Activated naive CD8-positive, alpha-beta T cell (primary cell): ENCODE results near the gene H2BK1.

ENCODE experiments used
- H3K27ac Mint-ChIP-seq: one replicate; pipeline ENCODE4 v1.8.0; 2021; ENCODE audit warnings: mixed read lengths
- H3K27me3 Mint-ChIP-seq: one replicate; pipeline ENCODE4 v1.8.0; 2021; ENCODE audit warnings: mixed read lengths
- H3K36me3 Mint-ChIP-seq: one replicate; pipeline ENCODE4 v1.8.0; 2021; ENCODE audit warnings: mixed read lengths
- H3K4me1 Mint-ChIP-seq: one replicate; pipeline ENCODE4 v1.8.0; 2021; ENCODE audit warnings: low read depth, mixed read lengths
- H3K4me3 Mint-ChIP-seq: one replicate; pipeline ENCODE4 v1.8.0; 2021; ENCODE audit warnings: mild to moderate bottlenecking, mixed read lengths
- H3K9me3 Mint-ChIP-seq: one replicate; pipeline ENCODE4 v1.8.0; 2021; ENCODE audit warnings: low read depth, mixed read lengths

H2BK1 gene

GRCh38 chr7:151206914-151207313 lies 3.4 kb downstream of the H2BK1 start:
- Mint-ChIP-seq H3K4me3 (peak overlapping the region; percentile 66), H3K9me3 (no peaks in the 10 kb centered on the region)

DNA sequence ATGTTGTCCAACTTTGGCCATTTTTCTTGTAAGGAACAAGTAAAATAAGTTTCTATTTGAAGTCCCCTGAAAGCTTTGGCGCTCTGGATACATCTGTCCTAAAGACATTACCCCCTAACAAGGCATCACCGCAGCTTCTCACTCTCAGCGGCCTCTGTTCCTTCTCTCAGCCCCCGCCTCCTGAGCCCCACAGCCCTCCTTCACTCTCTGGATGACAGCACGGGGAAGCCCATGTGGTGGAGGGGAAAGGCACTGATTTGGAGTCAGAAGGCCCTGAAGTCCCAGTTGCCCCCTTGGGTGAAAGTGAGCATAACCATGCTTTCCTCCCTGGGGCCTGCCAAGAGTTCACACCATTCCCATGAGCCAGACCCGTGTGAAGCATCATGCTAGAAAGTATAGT lies 4.6 kb downstream of the H2BK1 start:
- Mint-ChIP-seq H3K4me1 (peaks cover 24% of the 10 kb centered on the region), H3K36me3 (no peaks in the 10 kb centered on the region), H3K9me3 (no peaks in the 10 kb centered on the region), H3K27me3 (no peaks in the 10 kb centered on the region), H3K4me3 (no peak overlapping the region), H3K27ac (no peak overlapping the region)

More at GRCh38 chr7:151206914-151207313, 3.4 kb downstream of the H2BK1 start:
- Mint-ChIP-seq H3K27ac (no peak overlapping the region), H3K36me3 (no peaks in the 10 kb centered on the region), H3K4me1 (peaks cover 24% of the 10 kb centered on the region), H3K27me3 (no peaks in the 10 kb centered on the region)

DNA sequence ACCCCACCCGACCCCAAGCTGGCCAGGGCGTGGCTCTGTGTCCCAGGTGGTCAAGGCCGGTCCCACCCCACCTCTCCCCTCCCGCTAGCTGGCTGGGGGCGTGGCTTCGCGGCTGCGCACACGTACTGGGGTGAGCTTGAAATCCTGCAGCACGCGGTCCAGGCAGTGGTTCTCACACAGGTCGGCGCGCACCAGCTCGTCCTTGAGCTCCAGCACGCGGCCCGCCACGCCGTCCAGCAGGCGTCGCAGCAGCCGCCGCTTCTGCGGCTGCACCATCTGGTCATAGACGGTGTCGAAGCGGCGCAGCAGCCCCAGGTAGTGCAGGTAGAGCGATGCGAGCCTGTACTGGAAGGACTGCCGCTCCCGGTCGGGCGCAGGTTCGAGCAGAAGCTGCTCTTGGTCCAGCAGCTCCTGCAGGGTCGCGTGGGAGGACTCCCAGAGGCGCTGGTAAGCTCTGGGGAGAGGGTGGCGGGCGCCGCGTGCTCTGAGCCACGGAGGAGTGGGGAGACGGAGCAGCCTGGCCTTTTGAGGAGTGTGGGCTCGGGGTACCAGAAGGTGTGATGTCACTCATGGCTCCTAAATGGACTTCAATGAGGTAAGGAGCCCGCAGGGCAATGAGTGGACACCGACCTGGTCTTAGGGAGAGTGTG lies 5.8 kb downstream of the H2BK1 start:
- Mint-ChIP-seq H3K36me3 (no peaks in the 10 kb centered on the region), H3K4me3 (no peak overlapping the region), H3K4me1 (peaks cover 24% of the 10 kb centered on the region), H3K27me3 (no peaks in the 10 kb centered on the region), H3K9me3 (no peaks in the 10 kb centered on the region), H3K27ac (no peak overlapping the region)

DNA sequence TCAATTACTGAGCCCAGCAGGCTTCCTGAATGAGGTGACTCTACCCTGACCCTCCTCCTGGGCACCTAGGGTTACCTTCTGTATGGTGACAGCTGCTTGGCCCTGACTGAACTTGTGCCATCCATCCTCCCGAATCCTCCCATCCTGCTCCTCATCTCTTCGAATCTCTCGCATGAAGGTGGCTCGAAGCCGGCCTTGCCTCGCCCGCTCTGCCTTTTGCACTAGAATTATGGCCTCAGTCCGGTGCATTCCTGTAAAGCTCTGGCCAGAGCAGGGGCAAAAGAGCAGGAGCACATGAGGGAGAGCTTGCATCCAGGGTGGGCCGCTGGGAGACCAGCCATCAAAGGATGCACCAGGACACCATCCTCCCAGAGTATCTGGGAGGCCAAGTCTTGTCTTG lies 7.5 kb downstream of the H2BK1 start:
- Mint-ChIP-seq H3K4me3 (no peak overlapping the region), H3K9me3 (no peaks in the 10 kb centered on the region), H3K27me3 (no peaks in the 10 kb centered on the region), H3K36me3 (no peaks in the 10 kb centered on the region), H3K27ac (no peak overlapping the region), H3K4me1 (peaks cover 18% of the 10 kb centered on the region)

GRCh38 chr7:151201751-151202150 lies 8.5 kb downstream of the H2BK1 start:
- H3K36me3 Mint-ChIP-seq: no peaks in the 10 kb centered on the region
- no peak overlapping the region for H3K27ac Mint-ChIP-seq
- peaks cover 7% of the 10 kb centered on the region for H3K4me1 Mint-ChIP-seq
- no peaks in the 10 kb centered on the region for H3K27me3 Mint-ChIP-seq
- H3K4me3 Mint-ChIP-seq: no peak overlapping the region
- no peaks in the 10 kb centered on the region for H3K9me3 Mint-ChIP-seq

DNA sequence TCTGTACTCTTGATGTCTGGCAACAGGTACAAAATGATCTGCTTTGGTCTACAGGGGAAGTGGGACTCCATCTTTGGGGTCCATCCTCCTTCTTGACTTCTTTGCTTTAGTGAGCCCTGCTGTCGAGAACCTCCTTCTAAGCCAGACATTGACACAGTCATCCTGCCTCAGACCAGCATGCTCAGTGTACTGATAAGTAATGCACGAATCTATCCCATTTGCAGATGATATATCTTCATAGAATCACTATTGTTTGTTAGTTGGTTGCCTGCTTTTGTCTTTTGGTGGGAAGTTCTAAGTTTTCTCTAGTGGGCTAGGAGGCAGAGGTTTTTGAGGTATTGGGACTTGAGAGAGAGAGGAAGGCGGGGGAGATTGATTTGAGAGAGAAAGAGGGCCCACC lies 8.9 kb downstream of the H2BK1 start:
- Mint-ChIP-seq H3K36me3 (no peaks in the 10 kb centered on the region), H3K4me1 (peaks cover 3% of the 10 kb centered on the region), H3K4me3 (no peak overlapping the region), H3K27ac (no peak overlapping the region), H3K27me3 (no peaks in the 10 kb centered on the region), H3K9me3 (no peaks in the 10 kb centered on the region)

- Mint-ChIP-seq H3K4me1 (peaks cover 2% of the 10 kb centered on the region), H3K27ac (no peak overlapping the region), H3K36me3 (no peaks in the 10 kb centered on the region), H3K9me3 (no peaks in the 10 kb centered on the region), H3K4me3 (no peak overlapping the region), H3K27me3 (peaks cover 3% of the 10 kb centered on the region)
These were observed 11.1 kb downstream of the H2BK1 start for GRCh38 chr7:151198945-151199848.

GRCh38 chr7:151197932-151198331 lies 12.4 kb downstream of the H2BK1 start:
- H3K9me3 Mint-ChIP-seq: no peaks in the 10 kb centered on the region
- no peaks in the 10 kb centered on the region for H3K36me3 Mint-ChIP-seq
- no peak overlapping the region for H3K4me3 Mint-ChIP-seq
- H3K27ac Mint-ChIP-seq: no peak overlapping the region
- peaks cover 5% of the 10 kb centered on the region for H3K27me3 Mint-ChIP-seq
- peaks cover 6% of the 10 kb centered on the region for H3K4me1 Mint-ChIP-seq

DNA sequence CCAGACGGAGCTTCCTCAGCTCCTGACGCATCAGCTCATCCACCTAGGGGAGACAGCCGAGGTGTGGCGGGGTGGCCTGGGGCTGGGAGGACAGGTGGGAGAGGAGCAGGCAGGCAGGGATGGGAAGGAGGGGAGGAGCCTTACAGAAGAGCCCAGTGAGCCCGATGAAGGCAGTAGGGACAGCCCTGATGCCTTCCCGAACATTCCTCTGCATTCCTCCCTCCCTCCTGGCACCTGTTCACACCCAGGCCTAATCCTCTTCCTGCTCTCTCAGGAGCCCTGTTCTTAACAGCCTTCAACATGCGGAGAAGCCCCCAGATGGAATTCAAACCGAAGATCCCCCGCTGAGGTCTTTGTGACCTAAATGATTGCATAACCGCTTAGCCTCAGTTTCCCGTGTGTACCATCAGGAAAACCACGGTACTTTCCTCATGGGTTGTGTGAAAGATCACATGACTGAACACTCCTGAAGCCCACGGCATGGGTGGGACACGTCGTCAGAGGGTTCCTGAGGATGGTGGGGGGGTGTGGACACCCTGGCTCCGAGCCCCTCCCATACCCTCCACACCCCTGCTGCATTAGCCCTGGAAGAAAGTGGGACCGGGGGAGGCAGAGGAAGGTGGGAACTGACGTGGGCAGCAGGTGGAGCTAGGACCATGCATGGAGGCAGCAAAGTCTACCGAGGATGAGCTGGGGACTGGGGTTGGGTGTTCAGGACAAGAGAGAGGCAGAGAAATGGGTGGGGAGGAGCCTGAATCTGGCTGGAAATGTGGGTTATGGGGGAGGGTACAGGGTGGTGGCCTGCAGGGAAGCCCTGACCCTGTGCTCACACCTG lies 14.5 kb downstream of the H2BK1 start:
- H3K27me3 Mint-ChIP-seq: peaks cover 5% of the 10 kb centered on the region
- peaks cover 6% of the 10 kb centered on the region for H3K4me1 Mint-ChIP-seq
- H3K4me3 Mint-ChIP-seq: no peak overlapping the region
- no peaks in the 10 kb centered on the region for H3K9me3 Mint-ChIP-seq
- H3K36me3 Mint-ChIP-seq: no peaks in the 10 kb centered on the region
- H3K27ac Mint-ChIP-seq: no peak overlapping the region

GRCh38 chr7:151194188-151194587 lies 16.1 kb downstream of the H2BK1 start:
- H3K4me3 Mint-ChIP-seq: no peak overlapping the region
- H3K9me3 Mint-ChIP-seq: no peaks in the 10 kb centered on the region
- peaks cover 5% of the 10 kb centered on the region for H3K27me3 Mint-ChIP-seq
- H3K4me1 Mint-ChIP-seq: peaks cover 6% of the 10 kb centered on the region
- no peaks in the 10 kb centered on the region for H3K36me3 Mint-ChIP-seq
- H3K27ac Mint-ChIP-seq: no peak overlapping the region

DNA sequence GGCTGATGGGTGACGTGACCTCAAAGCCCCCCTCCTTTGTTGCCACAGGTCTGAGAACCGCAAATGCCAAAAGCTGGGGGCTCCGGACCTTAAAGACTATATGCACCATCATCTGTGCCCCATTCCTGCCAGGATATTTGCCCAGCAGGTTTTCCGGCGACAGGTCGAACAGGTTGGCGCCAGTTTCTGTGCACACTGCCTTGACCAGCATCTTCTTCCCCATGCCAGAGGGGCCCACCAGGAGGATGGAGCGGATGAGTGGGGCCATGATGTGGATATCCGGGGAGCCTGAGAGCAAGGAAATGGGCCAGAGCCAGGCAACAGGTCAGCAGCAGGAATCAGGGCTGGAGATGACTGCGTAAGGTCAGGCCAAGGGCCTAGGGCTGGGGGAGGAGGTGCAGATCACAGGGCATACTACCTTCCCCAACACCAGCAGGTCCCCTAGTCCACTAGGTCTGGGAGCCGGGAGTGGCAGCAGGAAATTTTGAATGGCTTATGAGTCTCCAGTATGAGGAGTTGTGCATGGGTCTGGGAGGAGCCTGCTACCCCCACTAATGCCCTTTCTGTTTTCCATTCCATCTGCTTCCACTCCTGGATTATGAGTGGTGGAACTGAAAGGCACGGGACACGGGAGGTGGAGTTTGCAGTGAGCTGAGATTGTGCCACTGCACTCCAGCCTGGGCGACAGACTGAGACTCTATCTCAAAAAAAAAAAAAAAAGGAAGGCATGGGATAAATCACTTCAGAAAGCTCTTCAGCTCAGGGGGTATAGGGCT lies 16.9 kb downstream of the H2BK1 start:
- no peak overlapping the region for H3K4me3 Mint-ChIP-seq
- no peaks in the 10 kb centered on the region for H3K9me3 Mint-ChIP-seq
- no peaks in the 10 kb centered on the region for H3K36me3 Mint-ChIP-seq
- H3K27ac Mint-ChIP-seq: no peak overlapping the region
- H3K4me1 Mint-ChIP-seq: peaks cover 6% of the 10 kb centered on the region
- H3K27me3 Mint-ChIP-seq: peaks cover 5% of the 10 kb centered on the region

DNA sequence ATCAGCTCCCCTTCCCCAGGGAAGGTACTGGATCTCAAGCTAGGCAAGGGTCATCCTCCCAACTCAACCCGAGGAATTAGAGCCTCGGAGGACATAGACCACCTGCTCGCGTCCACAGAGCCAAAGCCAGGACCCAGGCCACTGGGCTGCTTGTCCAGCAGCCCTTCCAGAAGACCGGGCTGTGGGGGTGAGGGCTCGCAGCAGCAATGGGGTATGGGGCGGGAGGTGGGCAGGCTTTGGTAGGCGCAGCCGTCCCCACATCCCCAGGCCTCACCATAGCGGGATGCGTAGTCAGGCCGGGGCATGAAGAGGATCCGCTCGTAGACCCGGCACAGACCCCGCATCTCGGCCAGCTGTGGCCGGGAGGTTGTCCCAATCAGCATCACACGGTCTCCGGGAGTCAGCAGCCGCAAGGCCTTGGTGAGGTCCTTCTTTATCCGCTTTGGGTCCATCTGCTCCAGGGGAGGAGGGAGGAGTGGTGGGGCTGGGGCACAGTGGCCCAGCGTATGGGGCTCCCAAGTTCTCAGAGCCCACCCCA lies 18.2 kb downstream of the H2BK1 start:
- Mint-ChIP-seq H3K4me3 (no peak overlapping the region), H3K9me3 (no peaks in the 10 kb centered on the region), H3K4me1 (peaks cover 6% of the 10 kb centered on the region), H3K27me3 (peaks cover 5% of the 10 kb centered on the region), H3K27ac (no peak overlapping the region), H3K36me3 (no peaks in the 10 kb centered on the region)

DNA sequence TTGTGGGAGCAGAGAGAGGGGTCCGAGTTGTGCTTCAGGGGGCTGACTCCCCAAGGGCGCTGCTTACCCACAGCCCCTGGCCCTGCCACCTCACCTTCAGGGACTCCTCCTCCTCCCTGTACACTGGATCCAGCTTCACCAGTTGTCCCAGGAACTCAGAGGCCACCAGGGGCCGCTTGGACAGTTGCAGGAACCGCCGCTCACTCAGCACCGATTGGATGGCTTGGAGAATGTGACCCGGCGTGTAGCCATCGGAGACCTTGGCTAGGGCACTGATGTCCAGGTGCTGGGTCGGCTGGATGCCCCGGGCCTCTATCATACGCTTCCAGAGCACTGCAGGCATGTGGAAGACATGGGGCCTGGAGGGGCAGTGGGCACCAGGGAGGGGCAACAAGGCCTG lies 18.7 kb downstream of the H2BK1 start:
- peaks cover 5% of the 10 kb centered on the region for H3K27me3 Mint-ChIP-seq
- H3K4me3 Mint-ChIP-seq: no peak overlapping the region
- H3K27ac Mint-ChIP-seq: no peak overlapping the region
- H3K36me3 Mint-ChIP-seq: no peaks in the 10 kb centered on the region
- no peaks in the 10 kb centered on the region for H3K9me3 Mint-ChIP-seq
- H3K4me1 Mint-ChIP-seq: peaks cover 6% of the 10 kb centered on the region

DNA sequence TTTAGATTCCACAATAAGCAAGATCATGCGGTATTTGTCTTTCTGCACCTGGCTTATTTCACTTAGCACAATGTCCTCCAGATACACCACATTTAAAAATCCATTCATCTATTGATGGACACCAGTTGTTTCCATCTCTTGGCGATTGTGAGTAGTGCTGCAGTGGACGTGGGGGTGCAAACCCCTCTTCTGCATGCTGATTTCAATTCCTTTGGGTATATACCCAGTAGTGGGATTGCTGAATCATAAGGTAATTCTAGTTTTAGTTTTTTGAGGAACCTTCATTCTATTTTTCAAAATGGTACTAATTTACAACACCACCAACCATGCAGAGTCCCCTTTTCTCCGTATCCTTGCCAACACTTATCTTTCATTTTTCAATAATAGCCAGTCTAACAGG lies 21.2 kb downstream of the H2BK1 start:
- H3K27ac Mint-ChIP-seq: no peak overlapping the region
- no peaks in the 10 kb centered on the region for H3K27me3 Mint-ChIP-seq
- peaks cover 2% of the 10 kb centered on the region for H3K4me1 Mint-ChIP-seq
- no peaks in the 10 kb centered on the region for H3K36me3 Mint-ChIP-seq
- H3K9me3 Mint-ChIP-seq: no peaks in the 10 kb centered on the region
- no peak overlapping the region for H3K4me3 Mint-ChIP-seq
